M059J (cell line): Measurements from ENCODE around the gene TBC1D14. TPM values are rescaled to one million over a fixed set of nuclear protein-coding genes. Genes with fewer than 3 reads are reported as not detected.
A peak's percentile ranks its signal among the peaks of the same experiment; 100 is the strongest.

Source experiments
- DNase-seq: peaks from one replicate; pipeline ENCODE4 v3.0.0-alpha.2; 2012; ENCODE audit warnings: low read depth
- total RNA-seq: library from RNA; depleted of rRNA; stranded (reverse); fragments of >200 nt; shearing (Covaris generic); gene quantifications from 2 replicates; pipeline ENCODE4 v1.2.3, GENCODE V29; 2014; rRNA removed

Gene TBC1D14
- total RNA-seq, result 16.2 and 22.4 TPM in 2 replicates

GRCh38 chr4:6909113-6909969 is at the start of gene TBC1D14:
Gene TBC1D14, plus strand, starts transcription at chr4:6909826. Its CDS starts 13,564 bp downstream, at chr4:6923390.
- peak; percentile 79 for DNase-seq

GRCh38 chr4:6868386-6868785 is 41.2 kb upstream of the TBC1D14 start:
- DNase-seq, result no peak

- DNase-seq, result no peak
Observed at GRCh38 chr4:6869944-6870343, 39.7 kb upstream of the TBC1D14 start.

GRCh38 chr4:6873291-6873690 is 36.3 kb upstream of the TBC1D14 start:
- peak; percentile 37 for DNase-seq

- peak; percentile 49 for DNase-seq
Observed at GRCh38 chr4:6873792-6874461, 35.7 kb upstream of the TBC1D14 start.

GRCh38 chr4:6874981-6875380 is 34.6 kb upstream of the TBC1D14 start:
- no peak for DNase-seq

GRCh38 chr4:6875431-6875831 is 34.2 kb upstream of the TBC1D14 start:
- no peak for DNase-seq

- no peak for DNase-seq
Observed at GRCh38 chr4:6876440-6876839, 33.2 kb upstream of the TBC1D14 start.

GRCh38 chr4:6877067-6877466 is 32.6 kb upstream of the TBC1D14 start:
- no peak for DNase-seq

- DNase-seq, result no peak
Observed at GRCh38 chr4:6878451-6879059, 31.1 kb upstream of the TBC1D14 start.

GRCh38 chr4:6880691-6881090 is 28.9 kb upstream of the TBC1D14 start:
- DNase-seq, result no peak

GRCh38 chr4:6881908-6882307 is 27.7 kb upstream of the TBC1D14 start:
- no peak for DNase-seq

GRCh38 chr4:6884341-6884870 is 25.2 kb upstream of the TBC1D14 start:
- no peak for DNase-seq

- DNase-seq, result peak; percentile 74
Observed at GRCh38 chr4:6885953-6886557, 23.6 kb upstream of the TBC1D14 start.

- DNase-seq, result no peak
Observed at GRCh38 chr4:6886886-6887285, 22.7 kb upstream of the TBC1D14 start.

- peak; percentile 76 for DNase-seq
Observed at GRCh38 chr4:6887591-6888371, 21.8 kb upstream of the TBC1D14 start.

GRCh38 chr4:6888506-6889071 is 21.0 kb upstream of the TBC1D14 start:
- DNase-seq, result no peak

GRCh38 chr4:6889101-6889735 is 20.4 kb upstream of the TBC1D14 start:
- no peak for DNase-seq

- no peak for DNase-seq
Observed at GRCh38 chr4:6889736-6890324, 19.8 kb upstream of the TBC1D14 start.

- no peak for DNase-seq
Observed at GRCh38 chr4:6890358-6890757, 19.3 kb upstream of the TBC1D14 start.
